GM12801 (cell line): ENCODE data around the gene ARSK.

Experiments
- TF ChIP-seq, protein P1 (sequence below): IDR thresholded peaks from one replicate; pipeline ENCODE4 v1.5.1; 2011; ENCODE audit warnings: control low read depth; ENCODE audit not compliant: insufficient read length; ENCODE audit errors: extremely low read depth

ARSK gene, protein sequence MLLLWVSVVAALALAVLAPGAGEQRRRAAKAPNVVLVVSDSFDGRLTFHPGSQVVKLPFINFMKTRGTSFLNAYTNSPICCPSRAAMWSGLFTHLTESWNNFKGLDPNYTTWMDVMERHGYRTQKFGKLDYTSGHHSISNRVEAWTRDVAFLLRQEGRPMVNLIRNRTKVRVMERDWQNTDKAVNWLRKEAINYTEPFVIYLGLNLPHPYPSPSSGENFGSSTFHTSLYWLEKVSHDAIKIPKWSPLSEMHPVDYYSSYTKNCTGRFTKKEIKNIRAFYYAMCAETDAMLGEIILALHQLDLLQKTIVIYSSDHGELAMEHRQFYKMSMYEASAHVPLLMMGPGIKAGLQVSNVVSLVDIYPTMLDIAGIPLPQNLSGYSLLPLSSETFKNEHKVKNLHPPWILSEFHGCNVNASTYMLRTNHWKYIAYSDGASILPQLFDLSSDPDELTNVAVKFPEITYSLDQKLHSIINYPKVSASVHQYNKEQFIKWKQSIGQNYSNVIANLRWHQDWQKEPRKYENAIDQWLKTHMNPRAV

GRCh38 chr5:95554647-95555548 lies at the start of gene ARSK, which contains the start of gene SKIC3:
TSS of gene ARSK (plus strand) at chr5:95555101. CDS start at chr5:95555279, 178 bp downstream.
TSS of gene SKIC3 (minus strand) at chr5:95554977. CDS start at chr5:95547150, 7,827 bp downstream.
- TF ChIP-seq, protein P1, sequence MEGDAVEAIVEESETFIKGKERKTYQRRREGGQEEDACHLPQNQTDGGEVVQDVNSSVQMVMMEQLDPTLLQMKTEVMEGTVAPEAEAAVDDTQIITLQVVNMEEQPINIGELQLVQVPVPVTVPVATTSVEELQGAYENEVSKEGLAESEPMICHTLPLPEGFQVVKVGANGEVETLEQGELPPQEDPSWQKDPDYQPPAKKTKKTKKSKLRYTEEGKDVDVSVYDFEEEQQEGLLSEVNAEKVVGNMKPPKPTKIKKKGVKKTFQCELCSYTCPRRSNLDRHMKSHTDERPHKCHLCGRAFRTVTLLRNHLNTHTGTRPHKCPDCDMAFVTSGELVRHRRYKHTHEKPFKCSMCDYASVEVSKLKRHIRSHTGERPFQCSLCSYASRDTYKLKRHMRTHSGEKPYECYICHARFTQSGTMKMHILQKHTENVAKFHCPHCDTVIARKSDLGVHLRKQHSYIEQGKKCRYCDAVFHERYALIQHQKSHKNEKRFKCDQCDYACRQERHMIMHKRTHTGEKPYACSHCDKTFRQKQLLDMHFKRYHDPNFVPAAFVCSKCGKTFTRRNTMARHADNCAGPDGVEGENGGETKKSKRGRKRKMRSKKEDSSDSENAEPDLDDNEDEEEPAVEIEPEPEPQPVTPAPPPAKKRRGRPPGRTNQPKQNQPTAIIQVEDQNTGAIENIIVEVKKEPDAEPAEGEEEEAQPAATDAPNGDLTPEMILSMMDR: no peak

DNA sequence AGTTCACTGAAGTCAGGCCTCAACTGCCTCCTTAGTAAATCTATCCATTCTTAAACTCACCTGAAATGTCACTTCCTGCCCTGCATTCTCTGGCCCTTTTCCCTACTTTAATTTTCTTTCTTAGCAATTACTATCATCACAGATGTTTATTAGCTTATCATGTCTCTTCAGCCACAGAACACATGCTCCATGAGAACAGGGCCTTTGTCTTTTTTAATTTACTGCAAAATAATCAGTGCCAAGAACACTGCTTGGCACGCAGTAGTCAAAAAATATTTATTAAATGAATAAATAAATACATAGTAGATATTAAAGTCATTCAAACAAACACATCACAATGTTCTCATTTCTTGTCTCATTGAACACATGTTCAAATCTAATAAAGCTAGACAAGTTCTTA lies 46.4 kb upstream of the ARSK start:
- TF ChIP-seq, protein P1: no peak

GRCh38 chr5:95511606-95512005 lies 43.3 kb upstream of the ARSK start:
- TF ChIP-seq, protein P1: no peak

DNA sequence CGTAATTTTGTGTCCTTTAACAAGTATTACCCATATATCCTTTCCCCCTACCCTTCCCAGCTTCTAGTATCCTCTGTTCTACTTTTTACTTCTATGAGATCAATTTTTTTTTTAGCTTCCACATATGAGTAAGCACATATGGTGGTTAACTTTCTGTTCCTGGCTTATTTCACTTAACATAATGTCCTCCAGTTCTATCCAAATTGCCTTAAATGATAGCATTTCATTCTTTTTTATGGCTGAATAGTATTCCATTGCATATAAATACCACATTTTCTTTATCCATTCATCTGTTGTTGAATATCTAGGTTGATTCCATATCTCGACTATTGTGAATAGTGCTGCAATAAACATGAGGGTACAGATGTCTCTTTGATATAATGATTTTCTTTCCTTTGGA lies 36.5 kb upstream of the ARSK start:
- TF ChIP-seq, protein P1: no peak

- TF ChIP-seq, protein P1: no peak
These were observed 35.8 kb upstream of the ARSK start for GRCh38 chr5:95519151-95519550.

- TF ChIP-seq, protein P1: no peak
These were observed 35.2 kb upstream of the ARSK start for GRCh38 chr5:95519681-95520080.

GRCh38 chr5:95520206-95520605 lies 34.7 kb upstream of the ARSK start:
- TF ChIP-seq, protein P1: no peak
